22Rv1 (cell line): Measurements from ENCODE around the gene UBE2E2.

Experiments used
- H3K27ac ChIP-seq: fragments of 450-650 bp; 2 replicates; pipeline ENCODE4 v1.5.1; 2017
- ZFX ChIP-seq: fragments of 450-650 bp; IDR thresholded peaks from 2 replicates; pipeline ENCODE4 v1.6.1; 2017; ENCODE audit warnings: antibody characterized with exemption, borderline replicate concordance
- TF ChIP-seq, protein P1 (sequence below): fragments of 450-650 bp; IDR thresholded peaks from 2 replicates; pipeline ENCODE4 v1.5.1; 2017; ENCODE audit warnings: mild to moderate bottlenecking

Gene UBE2E2

DNA sequence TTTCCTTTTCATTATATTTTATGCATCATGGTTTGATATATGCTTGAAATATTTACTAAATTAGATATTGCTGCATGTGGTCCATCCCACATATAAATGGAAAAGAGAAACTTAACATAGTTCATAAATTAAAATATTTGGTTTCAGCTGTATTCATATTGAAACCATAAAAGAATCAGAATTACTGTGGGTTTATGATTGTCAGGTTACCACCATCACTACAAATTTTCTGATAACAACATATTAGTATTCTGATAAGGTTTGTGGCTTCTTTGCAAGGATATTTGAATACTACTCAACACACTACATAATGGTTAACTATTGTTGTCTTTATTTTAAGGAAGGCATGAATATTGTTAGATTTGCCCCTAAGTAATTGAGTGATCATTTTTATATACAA lies 235.5 kb downstream of the UBE2E2 start:
- no peak for TF ChIP-seq ZFX
- TF ChIP-seq, protein P1, sequence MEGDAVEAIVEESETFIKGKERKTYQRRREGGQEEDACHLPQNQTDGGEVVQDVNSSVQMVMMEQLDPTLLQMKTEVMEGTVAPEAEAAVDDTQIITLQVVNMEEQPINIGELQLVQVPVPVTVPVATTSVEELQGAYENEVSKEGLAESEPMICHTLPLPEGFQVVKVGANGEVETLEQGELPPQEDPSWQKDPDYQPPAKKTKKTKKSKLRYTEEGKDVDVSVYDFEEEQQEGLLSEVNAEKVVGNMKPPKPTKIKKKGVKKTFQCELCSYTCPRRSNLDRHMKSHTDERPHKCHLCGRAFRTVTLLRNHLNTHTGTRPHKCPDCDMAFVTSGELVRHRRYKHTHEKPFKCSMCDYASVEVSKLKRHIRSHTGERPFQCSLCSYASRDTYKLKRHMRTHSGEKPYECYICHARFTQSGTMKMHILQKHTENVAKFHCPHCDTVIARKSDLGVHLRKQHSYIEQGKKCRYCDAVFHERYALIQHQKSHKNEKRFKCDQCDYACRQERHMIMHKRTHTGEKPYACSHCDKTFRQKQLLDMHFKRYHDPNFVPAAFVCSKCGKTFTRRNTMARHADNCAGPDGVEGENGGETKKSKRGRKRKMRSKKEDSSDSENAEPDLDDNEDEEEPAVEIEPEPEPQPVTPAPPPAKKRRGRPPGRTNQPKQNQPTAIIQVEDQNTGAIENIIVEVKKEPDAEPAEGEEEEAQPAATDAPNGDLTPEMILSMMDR: no peak

DNA sequence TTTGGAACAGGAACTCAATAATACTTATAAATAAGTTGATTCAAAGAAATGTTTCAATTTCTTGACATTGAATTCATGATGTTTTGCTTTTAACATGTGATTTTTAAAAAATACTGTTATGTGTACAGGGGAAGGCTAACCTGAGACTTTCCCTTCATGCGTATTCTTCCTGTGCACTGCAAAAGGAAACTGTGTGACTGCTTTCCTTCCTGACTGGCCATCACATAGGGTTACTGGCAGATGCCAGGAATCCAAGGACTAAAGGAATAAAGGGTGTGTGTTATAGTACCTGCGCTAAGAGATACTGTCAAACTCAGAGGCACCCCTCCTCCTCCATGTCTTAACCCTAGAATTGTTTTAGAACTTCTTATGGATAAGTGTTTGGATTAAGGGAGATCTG lies 236.0 kb downstream of the UBE2E2 start:
- no peak overlapping the region for H3K27ac ChIP-seq

More for the DNA sequence above, 235.5 kb downstream of the UBE2E2 start:
- H3K27ac ChIP-seq: no peak overlapping the region

DNA sequence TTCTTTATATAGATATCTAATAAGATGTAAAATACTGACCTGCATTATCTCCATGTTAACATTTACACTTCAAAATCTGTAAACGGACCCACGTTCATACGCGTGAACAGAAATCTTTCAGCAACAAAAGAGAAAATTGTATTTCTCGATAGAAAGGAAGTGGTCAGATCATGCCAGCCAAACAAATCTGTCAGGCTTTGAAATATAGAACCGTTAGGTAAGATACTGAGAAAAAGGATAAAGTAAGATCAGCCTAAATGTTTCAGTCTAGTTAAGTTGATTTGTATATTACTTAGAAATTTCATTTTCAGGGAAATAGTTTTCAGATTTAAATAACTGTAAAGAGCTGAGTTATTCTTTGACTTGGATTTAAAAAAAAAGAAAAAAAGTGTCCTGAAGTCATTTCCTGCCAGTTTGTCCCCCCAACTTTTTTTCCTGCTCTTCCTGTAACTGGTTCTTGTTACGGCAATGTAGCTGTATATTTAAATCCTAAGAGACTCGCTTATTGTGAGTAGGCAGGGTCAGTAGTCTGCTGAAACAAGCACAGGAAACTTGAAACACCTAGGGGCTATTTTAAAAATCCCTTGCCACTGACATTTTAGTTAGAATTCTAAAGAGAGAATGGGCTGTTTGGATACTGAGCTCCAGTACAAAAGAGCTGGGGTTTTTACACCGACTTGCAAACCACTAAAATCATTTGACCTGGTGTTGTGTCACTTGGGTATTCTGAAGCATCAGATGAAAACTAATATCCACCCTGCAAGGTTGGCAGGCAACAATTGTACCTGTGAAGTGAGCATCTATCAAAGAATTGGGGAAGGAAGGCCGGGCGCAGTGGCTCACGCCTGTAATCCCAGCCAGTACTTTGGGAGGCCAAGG lies 237.5 kb downstream of the UBE2E2 start:
- no peak for TF ChIP-seq ZFX
- no peak overlapping the region for H3K27ac ChIP-seq

More for the DNA sequence above, 236.0 kb downstream of the UBE2E2 start:
- TF ChIP-seq, protein P1: no peak
- no peak for TF ChIP-seq ZFX

DNA sequence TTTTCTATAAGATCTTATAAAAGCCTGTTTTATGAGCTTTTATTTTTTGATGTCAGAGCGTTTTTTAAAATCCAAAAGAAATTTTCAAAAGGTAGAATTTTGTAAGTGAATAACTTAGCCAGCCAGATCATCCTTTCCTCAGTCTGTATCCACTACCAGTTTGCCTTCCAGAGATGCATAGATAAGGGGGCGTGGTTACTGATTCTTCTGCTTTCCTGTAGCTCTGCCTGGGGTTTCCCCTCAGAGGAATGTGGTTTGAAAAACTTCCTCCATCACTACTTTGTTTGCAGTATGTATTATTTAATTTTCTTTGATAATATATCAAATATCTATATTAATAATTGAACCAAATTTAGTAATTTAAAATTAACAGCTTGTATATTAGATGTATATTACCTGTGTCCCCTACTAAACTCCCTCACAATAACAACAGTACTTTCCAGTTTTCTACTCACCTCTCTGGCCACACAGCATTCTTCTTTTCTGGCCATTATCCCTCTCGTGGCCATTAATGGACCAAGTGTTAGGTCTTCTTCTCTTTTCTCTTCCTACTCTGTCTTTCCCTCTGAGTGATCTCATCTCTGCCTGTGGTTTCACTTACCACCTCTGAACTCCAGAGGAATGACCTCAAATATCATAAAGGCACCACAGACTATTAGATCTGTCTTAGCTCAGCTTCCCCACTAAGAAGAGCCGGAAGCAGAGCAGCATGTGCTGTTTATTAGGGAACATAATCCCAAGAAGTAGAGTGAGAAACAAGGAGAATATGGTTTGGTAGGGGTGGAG lies 239.7 kb downstream of the UBE2E2 start:
- no peak overlapping the region for H3K27ac ChIP-seq
- no peak for TF ChIP-seq ZFX

DNA sequence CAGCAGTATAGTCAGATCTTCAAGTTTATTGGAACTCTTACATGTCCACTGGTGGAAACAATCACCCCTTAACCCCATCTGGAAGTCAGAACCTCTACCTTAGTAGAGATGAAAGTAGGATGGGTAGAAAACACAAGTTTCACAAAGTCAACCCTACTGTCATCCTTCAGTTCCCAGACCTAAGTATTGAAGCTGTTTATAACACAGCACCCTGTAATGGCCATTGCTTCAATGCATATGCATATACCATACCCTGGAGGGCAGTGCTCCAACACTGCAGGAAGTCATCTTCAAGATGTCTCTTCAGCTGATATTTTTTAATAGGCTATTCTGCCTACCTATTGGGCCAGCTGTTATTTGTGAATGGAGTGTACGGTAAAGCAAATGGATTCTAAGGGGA lies 241.3 kb downstream of the UBE2E2 start:
- TF ChIP-seq, protein P1: no peak
- TF ChIP-seq ZFX: no peak
- H3K27ac ChIP-seq: no peak overlapping the region

DNA sequence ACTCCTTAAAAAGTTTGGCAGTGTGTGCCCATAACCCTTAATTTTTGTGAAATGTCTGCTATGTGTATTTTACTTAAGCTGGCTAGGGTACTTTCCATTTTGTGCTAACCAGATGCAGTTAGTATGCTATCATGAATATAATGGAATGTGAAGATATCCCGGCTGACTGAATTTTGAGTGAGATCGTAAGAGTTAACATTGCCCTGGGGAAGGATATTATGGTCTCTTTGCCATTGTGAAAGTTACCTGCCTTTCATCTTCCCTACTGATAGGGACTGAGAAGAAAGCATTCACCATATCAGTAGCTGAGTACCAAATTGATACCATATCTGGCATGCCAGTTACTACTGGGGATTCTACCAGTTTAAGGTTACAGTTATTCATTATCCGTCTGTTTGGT lies 243.2 kb downstream of the UBE2E2 start:
- TF ChIP-seq, protein P1: no peak
- no peak for TF ChIP-seq ZFX
- no peak overlapping the region for H3K27ac ChIP-seq

DNA sequence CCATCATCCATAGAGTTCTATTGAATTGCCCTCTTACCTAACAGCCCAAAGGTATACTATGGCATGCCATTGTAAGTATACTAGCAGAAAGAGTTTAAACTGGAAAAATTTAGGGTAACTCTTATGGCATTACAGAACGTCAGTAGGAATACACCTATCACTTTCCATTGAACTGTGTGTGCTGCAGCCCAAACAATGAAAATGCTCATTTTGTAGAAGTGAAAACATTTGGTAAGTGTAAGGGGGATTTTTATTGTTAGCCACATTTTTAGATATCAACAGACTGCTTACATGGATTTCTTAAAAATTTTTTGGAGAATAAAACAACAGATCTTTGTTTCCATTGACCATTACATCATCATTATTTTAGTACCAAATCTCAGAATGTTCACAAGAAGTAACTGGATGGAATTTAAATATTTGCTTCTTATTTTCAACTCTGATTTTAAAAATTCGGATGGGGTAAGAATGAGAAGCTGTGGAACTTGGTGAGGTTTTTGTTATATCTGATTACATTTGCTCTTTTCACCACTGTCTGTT lies 245.9 kb downstream of the UBE2E2 start:
- no peak overlapping the region for H3K27ac ChIP-seq
- no peak for TF ChIP-seq ZFX
- TF ChIP-seq, protein P1: no peak

DNA sequence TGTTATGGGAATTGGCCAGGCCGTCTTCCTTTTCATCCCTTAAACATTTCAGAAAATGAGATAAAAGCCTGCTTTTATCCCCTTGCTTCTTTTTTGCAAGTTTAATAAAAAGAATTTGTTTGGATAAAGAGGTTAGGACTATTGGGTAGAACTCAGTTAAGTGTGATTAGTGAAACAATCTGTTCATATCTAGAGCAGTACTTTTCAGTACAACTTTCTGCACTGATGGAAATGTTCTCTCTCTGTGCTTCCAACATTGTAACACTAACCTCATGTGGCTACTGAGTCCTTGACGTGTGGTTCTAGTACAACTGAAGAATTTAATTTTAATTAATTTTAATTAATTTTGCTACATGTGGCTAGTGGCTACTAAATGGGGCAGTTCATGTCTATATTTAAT lies 246.9 kb downstream of the UBE2E2 start:
- no peak for TF ChIP-seq ZFX
- TF ChIP-seq, protein P1: no peak
- H3K27ac ChIP-seq: no peak overlapping the region
